Ectodermal cell (in vitro differentiated cells): ENCODE data around the gene CHI3L2. TPM values are rescaled to one million over a fixed set of nuclear protein-coding genes. Genes with fewer than 3 reads are reported as not detected.

ENCODE experiments used
- H3K27ac ChIP-seq: 2 replicates; pipeline ENCODE4 v1.7.0; 2013; ENCODE audit warnings: mild to moderate bottlenecking, low read depth, low read length; ENCODE audit not compliant: insufficient read depth, poor library complexity, severe bottlenecking
- H3K27me3 ChIP-seq: 2 replicates; pipeline ENCODE4 v1.7.0; 2013; ENCODE audit warnings: mild to moderate bottlenecking, low read length; ENCODE audit not compliant: insufficient read depth, control insufficient read depth, poor library complexity, severe bottlenecking
- H3K36me3 ChIP-seq: one replicate; pipeline ENCODE4 v1.7.0; 2013; ENCODE audit warnings: low read length; ENCODE audit not compliant: control insufficient read depth, insufficient read depth
- H3K4me1 ChIP-seq: one replicate; pipeline ENCODE4 v1.7.0; 2013; ENCODE audit warnings: low read length; ENCODE audit not compliant: control insufficient read depth, insufficient read depth
- H3K4me3 ChIP-seq: 2 replicates; pipeline ENCODE4 v1.7.0; 2013; ENCODE audit warnings: low read depth, low read length, control low read depth; ENCODE audit not compliant: insufficient read depth
- H3K9me3 ChIP-seq: 2 replicates; pipeline ENCODE4 v1.7.0; 2013; ENCODE audit warnings: mild to moderate bottlenecking, low read length, moderate library complexity; ENCODE audit not compliant: control insufficient read depth
- WGBS, 2 experiments: methylation state at CpG; one replicate each; pipeline ENCODE4 v1.1.7; 2013; ENCODE audit warnings: missing lambda C conversion rate in 2 of 2; 5-methylcytosine and 5-hydroxymethylcytosine counted together
- polyA plus RNA-seq, 4 experiments: library from polyadenylated mRNA; stranded (reverse); fragments of 50-300 nt; gene quantifications; one replicate each; pipeline ENCODE4 v1.2.3, GENCODE V29; 2013

Gene CHI3L2, protein sequence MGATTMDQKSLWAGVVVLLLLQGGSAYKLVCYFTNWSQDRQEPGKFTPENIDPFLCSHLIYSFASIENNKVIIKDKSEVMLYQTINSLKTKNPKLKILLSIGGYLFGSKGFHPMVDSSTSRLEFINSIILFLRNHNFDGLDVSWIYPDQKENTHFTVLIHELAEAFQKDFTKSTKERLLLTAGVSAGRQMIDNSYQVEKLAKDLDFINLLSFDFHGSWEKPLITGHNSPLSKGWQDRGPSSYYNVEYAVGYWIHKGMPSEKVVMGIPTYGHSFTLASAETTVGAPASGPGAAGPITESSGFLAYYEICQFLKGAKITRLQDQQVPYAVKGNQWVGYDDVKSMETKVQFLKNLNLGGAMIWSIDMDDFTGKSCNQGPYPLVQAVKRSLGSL
- not detected for polyA plus RNA-seq (2013, experiment 1 of 4)
- polyA plus RNA-seq (2013, experiment 2 of 4): 0.37 TPM
- not detected for polyA plus RNA-seq (2013, experiment 3 of 4)
- polyA plus RNA-seq (2013, experiment 4 of 4): not detected

GRCh38 chr1:111227434-111227833 lies at the start of gene CHI3L2:
CHI3L2 (plus strand) TSS chr1:111227713; CDS start chr1:111227730, 17 bp downstream.
- H3K4me3 ChIP-seq: no peak within 1 kb of the TSS
- WGBS, 2 experiments: 95 to 96% methylated on average over 3 of the region's 3 CpGs
- H3K36me3 ChIP-seq: no peaks in the 10 kb centered on the region
- no peak within 1 kb of the TSS for H3K27ac ChIP-seq
- H3K4me1 ChIP-seq: peaks cover under 1% of the 10 kb centered on the region
- no peaks in the 10 kb centered on the region for H3K9me3 ChIP-seq
- H3K27me3 ChIP-seq: no peaks in the 10 kb centered on the region

GRCh38 chr1:111179968-111180533 lies 47.5 kb upstream of the CHI3L2 start:
- no peaks in the 10 kb centered on the region for H3K36me3 ChIP-seq

GRCh38 chr1:111182052-111182451 lies 45.5 kb upstream of the CHI3L2 start:
- H3K4me1 ChIP-seq: no peaks in the 10 kb centered on the region
- H3K9me3 ChIP-seq: no peaks in the 10 kb centered on the region
- no peaks in the 10 kb centered on the region for H3K27me3 ChIP-seq
- peaks cover 3% of the 10 kb centered on the region for H3K36me3 ChIP-seq
- WGBS, 2 experiments: 93 to 100% methylated on average over 2 of the region's 2 CpGs
- H3K4me3 ChIP-seq: no peak overlapping the region
- H3K27ac ChIP-seq: no peak overlapping the region

More at GRCh38 chr1:111179968-111180533, 47.5 kb upstream of the CHI3L2 start:
- no peaks in the 10 kb centered on the region for H3K4me1 ChIP-seq
- no peak overlapping the region for H3K27ac ChIP-seq
- no peak overlapping the region for H3K4me3 ChIP-seq
- H3K27me3 ChIP-seq: no peaks in the 10 kb centered on the region
- H3K9me3 ChIP-seq: no peaks in the 10 kb centered on the region

- Histone ChIP-seq H3K4me1 (no peaks in the 10 kb centered on the region), H3K27me3 (no peaks in the 10 kb centered on the region), H3K27ac (no peak overlapping the region), H3K9me3 (no peaks in the 10 kb centered on the region), H3K36me3 (peaks cover 5% of the 10 kb centered on the region), H3K4me3 (no peak overlapping the region)
- WGBS, 2 experiments: 95 to 97% methylated on average over 5 to 6 of the region's 6 CpGs
These were observed 44.0 kb upstream of the CHI3L2 start for GRCh38 chr1:111183308-111184069.

GRCh38 chr1:111184663-111185062 lies 42.9 kb upstream of the CHI3L2 start:
- Histone ChIP-seq H3K9me3 (no peaks in the 10 kb centered on the region), H3K27ac (no peak overlapping the region), H3K4me1 (no peaks in the 10 kb centered on the region), H3K36me3 (peaks cover 5% of the 10 kb centered on the region), H3K27me3 (no peaks in the 10 kb centered on the region), H3K4me3 (no peak overlapping the region)

GRCh38 chr1:111190931-111191451 lies 36.5 kb upstream of the CHI3L2 start:
- no peaks in the 10 kb centered on the region for H3K27me3 ChIP-seq
- 93 to 98% methylated on average over 2 of the region's 2 CpGs for WGBS, 2 experiments
- no peaks in the 10 kb centered on the region for H3K4me1 ChIP-seq
- no peak overlapping the region for H3K27ac ChIP-seq
- H3K36me3 ChIP-seq: peaks cover 5% of the 10 kb centered on the region
- no peaks in the 10 kb centered on the region for H3K9me3 ChIP-seq
- H3K4me3 ChIP-seq: no peak overlapping the region

- 61 to 65% methylated on average over 3 of the region's 3 CpGs for WGBS, 2 experiments
- Histone ChIP-seq H3K4me3 (no peak overlapping the region), H3K4me1 (peaks cover 4% of the 10 kb centered on the region), H3K9me3 (no peaks in the 10 kb centered on the region), H3K27me3 (no peaks in the 10 kb centered on the region), H3K36me3 (peaks cover 5% of the 10 kb centered on the region), H3K27ac (no peak overlapping the region)
These were observed 36.0 kb upstream of the CHI3L2 start for GRCh38 chr1:111191496-111191895.

- Histone ChIP-seq H3K27me3 (no peaks in the 10 kb centered on the region), H3K4me3 (no peak overlapping the region), H3K27ac (no peak overlapping the region), H3K36me3 (peaks cover 1% of the 10 kb centered on the region), H3K4me1 (peaks cover 5% of the 10 kb centered on the region), H3K9me3 (no peaks in the 10 kb centered on the region)
- 92 to 93% methylated on average over 5 of the region's 5 CpGs for WGBS, 2 experiments
These were observed 35.4 kb upstream of the CHI3L2 start for GRCh38 chr1:111192074-111192473.

DNA sequence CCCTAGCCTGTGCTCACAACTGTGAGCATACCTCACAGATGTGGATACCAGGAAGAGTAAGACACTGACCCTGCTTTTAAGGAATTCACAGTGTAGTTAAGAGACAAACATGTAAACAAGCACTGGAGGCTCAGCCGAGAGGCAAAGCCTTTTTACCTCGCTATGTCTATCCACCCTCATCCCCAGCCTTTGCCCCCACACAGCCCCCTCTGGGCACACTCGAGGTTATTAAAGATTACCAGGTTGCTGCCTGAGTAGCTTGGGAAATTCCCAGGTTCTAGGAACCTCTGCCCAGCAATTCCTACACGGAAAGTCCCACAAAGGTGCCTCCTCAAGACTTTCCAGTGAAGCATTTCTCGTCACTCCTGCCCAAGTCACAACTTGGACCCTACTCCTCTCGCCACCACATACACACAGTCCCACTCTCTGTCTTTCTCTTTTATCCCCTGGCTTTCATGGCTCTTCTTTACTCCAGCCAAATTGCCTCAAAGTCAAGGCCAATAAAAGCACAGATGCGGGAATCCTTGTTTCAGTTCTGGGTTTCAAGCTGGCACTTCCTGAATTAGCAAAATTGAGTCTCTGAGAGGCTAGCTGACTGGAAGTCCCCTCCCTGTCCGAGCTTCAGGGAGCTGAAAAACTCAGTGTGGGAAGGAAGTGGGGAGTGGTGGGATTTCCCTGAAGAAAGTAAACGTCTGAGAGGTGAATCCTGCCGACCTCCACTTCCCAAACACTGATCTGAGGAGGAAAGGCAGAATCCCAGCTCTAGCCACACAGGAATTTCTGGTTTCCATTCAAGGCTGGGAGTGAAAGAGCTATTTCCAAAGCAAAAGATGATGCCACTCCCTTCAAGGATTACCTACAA lies 34.6 kb upstream of the CHI3L2 start:
- H3K4me3 ChIP-seq: no peak overlapping the region
- H3K27me3 ChIP-seq: no peaks in the 10 kb centered on the region
- no peaks in the 10 kb centered on the region for H3K9me3 ChIP-seq
- H3K36me3 ChIP-seq: no peaks in the 10 kb centered on the region
- no peak overlapping the region for H3K27ac ChIP-seq
- H3K4me1 ChIP-seq: peaks cover 5% of the 10 kb centered on the region
- WGBS, 2 experiments: 77 to 78% methylated on average over 10 of the region's 10 CpGs
